HG03039 (cell line): ENCODE data around the gene CELF4.

Experiments used
- ATAC-seq: cut with Tn5 transposase; IDR thresholded peaks from one replicate; pipeline ENCODE4 v1.9.1; 2021; ENCODE audit warnings: mild to moderate bottlenecking, moderate library complexity; ENCODE audit not compliant: unreplicated experiment

Gene CELF4

GRCh38 chr18:37527395-37527794 lies 38.2 kb downstream of the CELF4 start:
- ATAC-seq, result no peak

GRCh38 chr18:37525262-37525585 lies 40.4 kb downstream of the CELF4 start:
- ATAC-seq, result no peak

GRCh38 chr18:37524498-37525261 lies 40.9 kb downstream of the CELF4 start:
- no peak for ATAC-seq

GRCh38 chr18:37524139-37524497 lies 41.5 kb downstream of the CELF4 start:
- no peak for ATAC-seq

GRCh38 chr18:37521510-37522465 lies 43.8 kb downstream of the CELF4 start:
- no peak for ATAC-seq

- ATAC-seq, result no peak
Measured at GRCh38 chr18:37520508-37520907, 45.1 kb downstream of the CELF4 start.

GRCh38 chr18:37519510-37520135 lies 46.0 kb downstream of the CELF4 start:
- ATAC-seq, result no peak

- no peak for ATAC-seq
Measured at GRCh38 chr18:37516361-37516853, 49.2 kb downstream of the CELF4 start.

GRCh38 chr18:37514953-37515352 lies 50.6 kb downstream of the CELF4 start:
- no peak for ATAC-seq

- no peak for ATAC-seq
Measured at GRCh38 chr18:37512400-37512799, 53.2 kb downstream of the CELF4 start.

GRCh38 chr18:37511721-37512298 lies 53.8 kb downstream of the CELF4 start:
- no peak for ATAC-seq

- no peak for ATAC-seq
Measured at GRCh38 chr18:37509600-37509999, 56.0 kb downstream of the CELF4 start.

GRCh38 chr18:37508207-37508606 lies 57.4 kb downstream of the CELF4 start:
- no peak for ATAC-seq

- no peak for ATAC-seq
Measured at GRCh38 chr18:37507239-37507638, 58.4 kb downstream of the CELF4 start.

- ATAC-seq, result no peak
Measured at GRCh38 chr18:37506001-37506400, 59.6 kb downstream of the CELF4 start.

- ATAC-seq, result no peak
Measured at GRCh38 chr18:37505321-37505720, 60.3 kb downstream of the CELF4 start.

GRCh38 chr18:37502601-37503000 lies 63.0 kb downstream of the CELF4 start:
- no peak for ATAC-seq

- no peak for ATAC-seq
Measured at GRCh38 chr18:37502036-37502435, 63.6 kb downstream of the CELF4 start.

- no peak for ATAC-seq
Measured at GRCh38 chr18:37501136-37501535, 64.5 kb downstream of the CELF4 start.

- no peak for ATAC-seq
Measured at GRCh38 chr18:37499913-37500312, 65.7 kb downstream of the CELF4 start.

GRCh38 chr18:37499044-37499443 lies 66.6 kb downstream of the CELF4 start:
- no peak for ATAC-seq
